Measurements from ENCODE around the gene GNG12.
A peak's percentile ranks its signal among the peaks of the same experiment; 100 is the strongest.

The GNG12 gene

DNA sequence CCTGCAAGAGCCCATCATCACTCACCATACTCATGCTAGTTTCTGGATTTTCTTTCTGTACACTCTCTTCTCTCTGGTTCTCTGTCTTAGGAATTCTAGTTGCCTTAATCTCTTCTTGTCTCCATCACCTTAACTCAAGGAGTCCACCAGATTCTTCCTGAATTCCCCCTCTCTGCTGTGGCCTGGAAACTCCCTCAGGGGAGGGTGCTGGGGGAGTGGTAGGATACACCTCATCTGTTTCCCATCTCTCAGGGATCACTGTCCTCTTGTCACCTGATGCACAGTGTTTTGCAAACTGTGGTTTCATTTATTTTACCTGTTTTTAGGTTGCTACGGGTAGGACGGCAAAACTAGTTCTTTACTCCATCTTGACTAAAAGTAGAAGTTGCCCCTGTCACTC is 6.6 kb upstream of the GNG12 start:
- FAIRE-seq, result no peak

- no peak for FAIRE-seq
These were observed 5.1 kb upstream of the GNG12 start for GRCh38 chr1:67838180-67838910.

DNA sequence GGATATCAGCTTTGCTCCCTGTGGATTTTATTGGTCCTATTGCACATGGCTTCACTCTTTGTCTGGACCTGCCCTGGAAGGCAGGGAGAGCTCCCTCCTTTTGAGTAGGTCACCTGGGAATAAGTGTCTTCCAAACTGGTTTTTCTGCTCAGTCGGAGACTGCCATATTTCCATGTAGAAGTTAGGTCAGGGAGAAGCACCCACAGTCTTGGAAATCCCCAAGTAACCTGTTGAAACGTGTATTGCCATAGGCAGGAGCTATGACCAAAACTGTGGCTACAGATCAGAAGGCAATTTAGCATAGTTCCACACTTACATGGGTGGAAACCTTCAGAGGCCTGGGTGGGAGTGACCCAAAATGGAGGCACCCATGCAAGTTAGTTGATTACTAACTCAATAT is 3.5 kb upstream of the GNG12 start:
- FAIRE-seq, result no peak

GRCh38 chr1:67835663-67836452 is 2.6 kb upstream of the GNG12 start:
- no peak for FAIRE-seq

DNA sequence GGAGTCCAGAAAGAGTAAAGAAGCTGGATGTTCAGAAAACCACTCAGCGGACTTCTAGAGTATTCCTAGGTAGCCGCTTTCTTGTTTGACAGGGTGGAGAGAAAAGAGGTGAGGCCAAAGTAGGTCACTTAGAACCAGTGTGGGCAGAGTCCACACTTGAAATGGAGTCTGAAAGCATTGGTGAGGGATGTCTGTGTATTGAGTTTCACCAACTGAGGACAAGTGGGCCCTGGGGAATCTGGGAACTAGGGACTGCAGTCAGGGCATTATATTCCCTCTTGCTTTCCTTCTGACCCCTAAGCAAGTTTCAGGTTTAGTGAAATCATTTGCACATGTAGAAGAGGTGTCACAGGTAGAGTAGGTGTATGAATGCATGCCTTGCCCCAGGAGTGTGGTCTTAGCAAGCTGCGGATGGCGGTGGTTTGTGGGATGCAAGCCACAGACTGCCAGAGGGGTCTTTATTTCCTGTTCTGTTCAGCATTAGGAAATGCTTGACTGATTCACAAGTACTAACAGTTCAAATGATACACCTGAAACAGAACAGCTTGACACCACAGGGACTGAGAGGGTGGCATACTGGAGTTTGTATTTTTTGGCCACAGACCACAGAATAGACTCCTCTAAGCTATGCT is 1.1 kb upstream of the GNG12 start:
- no peak for FAIRE-seq

DNA sequence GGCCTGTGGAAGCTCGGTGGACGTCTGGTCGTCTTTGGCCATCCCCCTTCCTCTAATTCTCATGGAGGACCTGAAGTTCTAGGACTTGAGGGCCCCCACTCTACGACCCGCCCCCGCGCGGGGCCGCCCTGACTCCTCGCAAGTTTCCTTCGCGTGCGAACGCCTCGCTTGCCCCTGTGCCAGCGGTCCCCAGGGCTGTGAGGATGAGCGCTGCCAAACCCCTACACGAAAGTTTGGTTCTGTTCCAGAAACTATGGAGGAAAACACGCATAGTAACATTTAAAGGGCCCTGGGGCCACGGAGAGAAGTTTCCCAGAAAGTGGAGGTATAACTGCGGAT is 304 bp upstream of the GNG12 start:
- no peak for FAIRE-seq

GRCh38 chr1:67831850-67832513 is 1.3 kb downstream of the GNG12 start:
- no peak for FAIRE-seq

DNA sequence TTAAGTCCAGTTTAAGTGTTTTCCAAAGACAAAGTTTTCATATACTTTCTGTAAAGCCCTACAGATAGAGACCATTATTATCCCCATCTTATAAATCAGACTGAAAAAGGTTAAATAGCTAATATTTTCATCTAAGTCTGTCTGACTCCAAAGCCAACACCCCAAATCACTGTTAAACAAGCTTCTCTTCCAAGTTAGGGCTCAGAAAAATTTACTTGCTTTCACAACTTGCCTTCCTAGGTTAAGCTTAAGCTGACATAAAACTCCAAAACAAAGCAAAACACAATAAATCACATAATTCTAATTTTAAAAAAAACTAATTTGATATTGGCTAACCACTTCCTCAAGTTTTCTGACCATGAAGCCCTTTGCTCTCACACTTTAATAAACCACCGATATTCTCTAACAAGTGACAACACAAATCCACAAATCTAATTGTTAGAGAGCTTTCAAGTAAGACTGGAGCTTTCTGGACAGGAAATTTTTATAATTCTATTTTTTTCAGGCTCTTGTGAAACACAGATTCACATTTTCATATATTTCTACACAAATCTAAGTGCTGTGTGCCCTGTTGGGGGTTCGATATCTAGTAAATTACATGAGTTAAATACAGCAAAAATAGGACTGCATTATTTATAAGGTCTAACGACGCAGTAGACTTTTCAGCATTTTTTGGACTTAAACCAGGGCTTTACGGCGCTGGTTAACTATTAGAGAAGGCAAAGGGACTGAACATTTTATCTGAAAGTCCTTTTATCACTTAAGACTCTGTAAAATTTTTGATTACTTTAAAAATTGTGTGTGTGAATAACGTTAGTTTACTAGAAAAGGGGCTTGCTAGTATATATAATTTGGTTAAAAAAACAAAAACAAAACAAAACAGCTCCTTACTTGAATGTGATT is 2.1 kb downstream of the GNG12 start:
- no peak for FAIRE-seq

DNA sequence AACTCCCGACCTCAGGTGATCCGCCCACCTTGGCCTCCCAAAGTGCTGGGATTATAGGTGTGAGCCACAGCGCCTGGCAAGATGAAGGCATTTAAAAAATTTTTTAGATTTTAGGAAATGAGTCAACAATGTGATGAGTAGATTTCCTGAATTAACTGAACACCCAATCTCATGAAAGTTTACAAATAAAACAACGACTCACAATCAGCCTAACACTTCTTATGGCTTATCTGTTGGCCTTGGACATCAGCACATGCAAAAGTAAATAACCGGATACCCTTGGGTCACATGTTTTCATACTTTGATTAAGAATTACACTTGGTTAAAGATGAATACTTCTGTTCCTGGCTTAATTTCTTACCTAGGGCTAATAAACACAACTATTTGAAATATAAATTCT is 3.0 kb downstream of the GNG12 start:
- no peak for FAIRE-seq

GRCh38 chr1:67827688-67828087 is 5.6 kb downstream of the GNG12 start:
- FAIRE-seq, result no peak

- no peak for FAIRE-seq
These were observed 7.7 kb downstream of the GNG12 start for GRCh38 chr1:67825591-67825990.

DNA sequence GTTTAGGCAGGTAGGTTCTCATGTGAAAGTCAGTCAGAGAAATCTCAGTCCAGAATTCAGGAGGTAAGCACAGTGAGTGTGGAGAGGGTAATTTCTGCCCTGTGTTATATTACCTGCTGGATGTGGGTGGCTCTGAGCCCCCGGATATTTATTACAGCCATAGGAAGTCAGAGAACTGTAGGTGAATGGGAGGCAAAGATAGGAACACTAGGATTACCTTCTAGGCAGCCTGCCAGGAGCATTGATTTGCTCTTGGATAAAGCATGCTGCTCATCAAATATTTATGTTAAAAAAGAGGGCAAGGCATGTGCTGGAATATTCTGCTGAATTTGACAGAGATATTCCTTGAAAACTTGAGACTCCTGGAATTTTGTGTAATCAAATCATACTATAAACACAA is 8.5 kb downstream of the GNG12 start:
- FAIRE-seq, result no peak

- no peak for FAIRE-seq
These were observed 9.7 kb downstream of the GNG12 start for GRCh38 chr1:67823615-67824014.

- FAIRE-seq, result no peak
These were observed 12.0 kb downstream of the GNG12 start for GRCh38 chr1:67821263-67821662.

- no peak for FAIRE-seq
These were observed 14.5 kb downstream of the GNG12 start for GRCh38 chr1:67818725-67819301.

DNA sequence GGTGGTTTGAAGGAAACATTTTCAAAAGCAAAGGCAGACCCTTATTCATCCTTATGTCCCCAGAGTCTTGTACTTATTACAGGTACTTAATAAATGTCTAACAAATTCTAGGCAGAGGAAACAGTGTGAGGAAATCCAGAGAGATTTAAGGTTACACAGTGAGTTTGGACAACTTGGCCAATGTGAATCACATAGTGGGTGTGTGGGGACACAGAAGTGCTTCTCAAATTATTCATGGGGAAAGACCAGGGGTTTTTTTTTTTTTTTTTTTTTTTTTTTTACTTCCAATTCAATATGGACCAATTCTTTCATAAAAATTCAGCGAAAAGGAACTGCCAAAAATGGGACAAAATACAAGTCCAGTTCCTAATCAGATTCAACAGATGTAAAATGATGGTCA is 15.1 kb downstream of the GNG12 start:
- FAIRE-seq, result no peak

GRCh38 chr1:67817319-67817718 is 15.9 kb downstream of the GNG12 start:
- FAIRE-seq, result peak; percentile 5

GRCh38 chr1:67816506-67816905 is 16.8 kb downstream of the GNG12 start:
- no peak for FAIRE-seq

DNA sequence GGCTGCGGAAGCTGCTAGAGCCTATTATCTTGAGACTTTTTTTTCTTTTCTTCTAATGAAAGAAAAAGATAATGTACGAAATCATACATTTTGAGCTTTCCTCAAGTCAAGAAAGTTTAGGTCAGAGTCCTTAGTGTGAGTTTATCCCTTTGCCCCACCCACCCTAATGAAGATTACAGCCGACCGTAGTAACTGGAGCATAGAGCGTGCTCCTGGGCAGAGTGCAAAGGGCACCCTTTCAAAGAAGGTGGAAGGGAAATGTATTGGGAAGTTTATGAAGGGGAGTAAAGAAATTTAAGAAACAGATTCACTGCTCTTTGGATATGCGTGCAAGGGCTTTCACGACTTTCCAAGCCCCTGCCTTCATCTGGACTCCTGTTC is 17.2 kb downstream of the GNG12 start:
- no peak for FAIRE-seq

- FAIRE-seq, result no peak
These were observed 17.8 kb downstream of the GNG12 start for GRCh38 chr1:67815303-67816094.

DNA sequence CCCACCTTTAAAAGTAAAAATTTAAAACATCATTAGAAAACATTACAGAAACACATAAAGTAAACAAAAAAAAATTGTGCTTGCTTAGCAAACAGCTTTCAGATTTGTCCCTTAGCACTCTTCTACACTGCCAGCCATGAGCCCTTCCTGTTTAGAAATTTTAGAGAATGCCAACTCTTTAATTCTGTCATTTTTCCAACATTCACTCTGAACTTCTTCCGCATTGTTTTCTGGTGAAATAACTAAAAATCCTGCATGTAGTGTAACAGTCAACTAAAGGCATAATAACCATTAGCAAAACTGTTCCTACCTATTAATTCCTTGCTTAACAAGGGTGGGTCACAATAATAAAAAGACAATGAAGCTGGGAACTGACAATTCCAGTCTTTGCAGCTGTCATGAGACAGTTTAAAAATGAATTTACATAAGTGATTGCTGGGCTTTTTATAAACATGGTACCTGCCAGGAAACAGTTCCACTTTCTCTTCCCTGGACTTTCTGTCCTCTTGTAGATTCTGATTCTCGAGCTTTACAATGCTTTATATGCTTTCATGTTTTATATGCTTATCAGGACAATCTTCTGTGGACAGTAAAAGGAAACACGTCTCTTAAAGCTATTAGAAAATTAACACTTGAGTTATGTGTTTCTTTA is 19.0 kb downstream of the GNG12 start:
- FAIRE-seq, result no peak
